ENCODE data around the gene EML4.

- TF ChIP-seq CTCF (optimal IDR thresholded peaks at IDR 0.05 in 1 of 3, IDR thresholded peaks at IDR 0.05 in 1 of 3, conservative IDR thresholded peaks at IDR 0.05 in 1 of 3; ENCODE audit: extremely low read depth in 1 of 3, insufficient read depth in 2 of 3, low read length in 3 of 3) (no peak), EZH2 (IDR thresholded peaks at IDR 0.05; ENCODE audit: low read length) (no peak)
These were observed 70.7 kb downstream of the EML4 start for GRCh38 chr2:42239811-42240210.

Data from keratinocyte (primary cell).